Sigmoid colon (tissue), 7 donors: ENCODE results near the gene FKBP7. TPM values are rescaled to one million over a fixed set of nuclear protein-coding genes. Genes with fewer than 3 reads are reported as not detected.
"Not testable (repeated sequence)": the region's sequence is repeated elsewhere in the genome, so short reads cannot be mapped to it uniquely, and the experiment has no call there.

Source experiments
- DNase-seq: peaks from one replicate; pipeline ENCODE4 v3.0.0-alpha.2; 2019
- H3K27ac ChIP-seq, 4 donors: fragments of 200-600 bp; sonication (generic); one replicate each; pipeline ENCODE4 v1.5.1; 2016 to 2019; ENCODE audit warnings: mild to moderate bottlenecking in 1 of 4
- H3K27me3 ChIP-seq, 3 donors: fragments of 200-600 bp; sonication (generic); one replicate each; pipeline ENCODE4 v1.5.1; 2019; ENCODE audit warnings: mild to moderate bottlenecking in 1 of 3
- H3K36me3 ChIP-seq, 4 donors: fragments of 200-600 bp; sonication (generic); one replicate each; pipeline ENCODE4 v1.5.1; 2016 to 2019
- H3K4me1 ChIP-seq, 4 donors: fragments of 200-600 bp; sonication (generic); one replicate each; pipeline ENCODE4 v1.5.1; 2017 to 2019
- H3K4me3 ChIP-seq, 4 donors: fragments of 200-600 bp; sonication (generic); one replicate each; pipeline ENCODE4 v1.5.1; 2017 to 2019; ENCODE audit warnings: mild to moderate bottlenecking in 2 of 4, moderate library complexity in 1 of 4
- H3K9me3 ChIP-seq, 4 donors: fragments of 200-600 bp in 3 of 4; sonication (generic) in 3 of 4; one replicate each; pipeline versions ENCODE4 v1.5.1 to v1.6.1; 2013 to 2019
- EP300 ChIP-seq, 4 donors: sonication (generic); formaldehyde crosslinking; IDR thresholded peaks; one replicate each; pipeline ENCODE4 v1.6.1; 2017; ENCODE audit warnings: antibody characterized with exemption in 4 of 4
- POLR2A ChIP-seq, 2 donors: fragments of 450-650 bp; IDR thresholded peaks; one replicate each; pipeline ENCODE4 v1.6.1; 2016; ENCODE audit warnings: antibody characterized with exemption in 2 of 2, mild to moderate bottlenecking in 2 of 2, moderate library complexity in 2 of 2
- POLR2AphosphoS5 ChIP-seq, 4 donors: sonication (generic); formaldehyde crosslinking; IDR thresholded peaks; one replicate each; pipeline ENCODE4 v1.6.1; 2017; ENCODE audit warnings: antibody characterized with exemption in 4 of 4
- WGBS, 2 donors: extraction: QIAGEN DNeasy Blood & Tissue Kit; methylation state at CpG; one replicate each; pipeline ENCODE4 v1.1.7; 2013; 5-methylcytosine and 5-hydroxymethylcytosine counted together
- intact Hi-C: fragments of 100-400 bp; cut with DNase I; formaldehyde crosslinking; loops from one replicate; pipeline ENCODE4 v1.15.1; 2023
- polyA plus RNA-seq, 3 donors: library from polyadenylated mRNA; stranded (reverse); fragments of 200-250 nt; gene quantifications; one replicate each; pipeline ENCODE4 v1.2.3, GENCODE V29; 2013
- total RNA-seq, 4 donors: library from RNA; depleted of rRNA; stranded (reverse); fragments of >200 nt; gene quantifications; one replicate each; pipeline ENCODE4 v1.1.0, GENCODE V29; 2016
- TF ChIP-seq, protein P1 (sequence below), 4 experiments: fragments of 450-650 bp in 3 of 4; fragments of 200-600 bp in 1 of 4; IDR thresholded peaks; one replicate each; pipeline ENCODE4 v1.5.1; 2016 to 2019; ENCODE audit warnings: antibody characterized with exemption in 4 of 4, mild to moderate bottlenecking in 3 of 4, moderate library complexity in 2 of 4
- donor health status: healthy with polysubstance abuse.
- donor health status: Bipolar disorder and iron deficiency.
- donor health status: healthy.

The FKBP7 gene
- total and polyA plus RNA-seq, 7 donors, result 1.2 to 26.7 (median 19.9) TPM

DNA sequence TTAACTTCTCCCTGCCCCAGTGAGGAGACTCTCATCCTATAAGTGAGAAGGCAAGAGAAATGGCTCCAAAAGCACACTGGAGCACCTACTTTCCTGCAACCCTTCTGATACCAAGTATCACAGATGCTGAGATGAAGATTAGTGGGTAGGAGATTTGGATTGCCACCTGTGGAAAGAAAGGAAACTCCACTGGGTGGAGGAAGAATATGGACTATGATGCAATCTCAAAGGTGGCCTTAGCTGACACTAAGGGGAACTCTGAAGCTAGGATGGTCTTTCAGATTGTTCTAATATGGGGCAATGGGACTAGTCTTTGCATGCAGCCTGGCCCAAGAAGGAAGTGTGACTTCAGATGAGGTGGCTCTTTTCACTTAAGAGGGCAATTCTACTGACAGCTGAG is 49.1 kb downstream of the FKBP7 start:
- Histone ChIP-seq H3K27ac (no peak overlapping the region), H3K9me3 (peaks cover 0 to 6% (median 2%) of the 10 kb centered on the region in 4 donors), H3K36me3 (peaks cover 17 to 81% (median 22%) of the 10 kb centered on the region in 4 donors), H3K4me1 (no peaks in the 10 kb centered on the region), H3K27me3 (no peaks in the 10 kb centered on the region), H3K4me3 (no peak overlapping the region)
- TF ChIP-seq, protein P1, sequence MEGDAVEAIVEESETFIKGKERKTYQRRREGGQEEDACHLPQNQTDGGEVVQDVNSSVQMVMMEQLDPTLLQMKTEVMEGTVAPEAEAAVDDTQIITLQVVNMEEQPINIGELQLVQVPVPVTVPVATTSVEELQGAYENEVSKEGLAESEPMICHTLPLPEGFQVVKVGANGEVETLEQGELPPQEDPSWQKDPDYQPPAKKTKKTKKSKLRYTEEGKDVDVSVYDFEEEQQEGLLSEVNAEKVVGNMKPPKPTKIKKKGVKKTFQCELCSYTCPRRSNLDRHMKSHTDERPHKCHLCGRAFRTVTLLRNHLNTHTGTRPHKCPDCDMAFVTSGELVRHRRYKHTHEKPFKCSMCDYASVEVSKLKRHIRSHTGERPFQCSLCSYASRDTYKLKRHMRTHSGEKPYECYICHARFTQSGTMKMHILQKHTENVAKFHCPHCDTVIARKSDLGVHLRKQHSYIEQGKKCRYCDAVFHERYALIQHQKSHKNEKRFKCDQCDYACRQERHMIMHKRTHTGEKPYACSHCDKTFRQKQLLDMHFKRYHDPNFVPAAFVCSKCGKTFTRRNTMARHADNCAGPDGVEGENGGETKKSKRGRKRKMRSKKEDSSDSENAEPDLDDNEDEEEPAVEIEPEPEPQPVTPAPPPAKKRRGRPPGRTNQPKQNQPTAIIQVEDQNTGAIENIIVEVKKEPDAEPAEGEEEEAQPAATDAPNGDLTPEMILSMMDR (IDR thresholded peaks at IDR 0.05), result no peak
- TF ChIP-seq EP300 (IDR thresholded peaks at IDR 0.05) (no peak), POLR2AphosphoS5 (IDR thresholded peaks at IDR 0.05) (no peak)
- intact Hi-C loops, result no loop called here
- DNase-seq, result no peak

DNA sequence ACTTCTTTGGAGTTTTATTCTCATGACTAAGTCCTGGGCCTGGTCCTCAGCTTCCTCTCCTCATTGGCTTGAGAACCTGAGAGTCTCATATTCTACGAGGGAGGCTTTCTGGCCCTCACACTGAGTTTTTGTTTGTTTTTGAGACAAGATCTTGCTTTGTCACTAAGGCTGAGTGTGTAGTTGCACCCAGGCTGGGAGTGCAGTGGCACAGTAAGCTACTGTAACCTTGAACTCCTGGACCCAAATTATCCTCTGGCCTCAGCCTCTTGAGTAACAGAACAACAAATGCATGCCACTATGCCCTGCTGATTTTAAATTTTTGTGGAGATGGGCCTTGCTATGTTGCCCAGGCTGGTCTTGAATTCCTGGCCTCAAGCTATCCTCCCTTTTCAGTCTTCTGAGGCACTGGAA is 50.0 kb downstream of the FKBP7 start:
- Histone ChIP-seq H3K27me3 (no peaks in the 10 kb centered on the region), H3K27ac (no peak overlapping the region), H3K4me3 (no peak overlapping the region), H3K36me3 (peaks cover 9 to 72% (median 14%) of the 10 kb centered on the region in 4 donors), H3K4me1 (no peaks in the 10 kb centered on the region), H3K9me3 (peaks cover 0 to 6% (median 2%) of the 10 kb centered on the region in 4 donors)
- intact Hi-C loops, result no loop called here
- 90 to 93% methylated on average over 1 of the region's 1 CpG for WGBS, 2 donors
- DNase-seq, result no peak
- TF ChIP-seq POLR2AphosphoS5 (IDR thresholded peaks at IDR 0.05) (no peak), POLR2A (IDR thresholded peaks at IDR 0.05) (no peak), EP300 (IDR thresholded peaks at IDR 0.05) (no peak)
- TF ChIP-seq, protein P1 (IDR thresholded peaks at IDR 0.05), result no peak

DNA sequence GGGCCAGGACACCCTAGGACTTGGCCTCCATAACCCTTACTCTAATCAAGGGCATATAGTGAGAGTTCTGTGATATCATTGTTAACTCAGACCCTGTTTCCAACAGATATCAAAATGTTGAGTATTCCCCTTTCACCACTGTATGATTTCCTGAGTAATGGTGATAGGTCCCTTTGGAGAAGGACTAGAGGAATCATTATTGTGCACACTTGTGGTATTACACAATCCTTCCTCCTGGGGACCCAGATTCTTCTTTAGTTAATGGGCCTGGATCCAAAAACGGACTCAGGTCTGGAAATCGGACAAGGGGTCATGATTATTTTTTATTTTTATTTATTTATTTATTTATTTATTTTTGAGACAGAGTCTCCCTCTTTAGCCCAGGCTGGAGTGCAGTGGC is 50.9 kb downstream of the FKBP7 start:
- peaks cover 5 to 62% (median 13%) of the 10 kb centered on the region in 4 donors for H3K36me3 ChIP-seq
- WGBS, 2 donors, result 91 to 96% methylated on average over 2 of the region's 2 CpGs

DNA sequence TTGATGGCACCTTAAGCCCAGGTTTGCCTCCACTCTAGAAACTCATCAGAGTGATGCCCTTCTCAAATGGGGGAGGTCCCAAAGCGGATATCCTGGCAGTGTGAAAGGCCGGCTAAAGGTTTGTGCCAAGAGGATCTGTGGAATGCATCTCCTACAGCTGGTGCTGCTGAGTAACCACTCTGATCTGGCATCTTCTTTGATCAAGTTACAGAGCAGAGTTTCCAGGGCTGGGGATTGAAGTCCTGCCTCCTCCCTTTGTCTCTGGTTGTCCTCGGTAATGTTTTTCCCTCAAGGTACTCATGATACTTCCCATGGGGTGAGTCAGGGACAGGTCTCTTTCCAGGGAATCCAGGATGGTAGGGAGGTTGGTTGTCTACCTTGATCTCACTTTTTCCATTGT is 52.0 kb downstream of the FKBP7 start:
- no peak for DNase-seq
- TF ChIP-seq EP300 (IDR thresholded peaks at IDR 0.05) (no peak), POLR2AphosphoS5 (IDR thresholded peaks at IDR 0.05) (no peak), POLR2A (IDR thresholded peaks at IDR 0.05) (no peak)
- TF ChIP-seq, protein P1 (IDR thresholded peaks at IDR 0.05), result no peak
- intact Hi-C loops, result no loop called here
- Histone ChIP-seq H3K36me3 (peaks cover 0 to 52% (median 4%) of the 10 kb centered on the region in 4 donors), H3K27me3 (no peaks in the 10 kb centered on the region), H3K27ac (no peak overlapping the region), H3K4me3 (no peak overlapping the region), H3K9me3 (peaks cover 0 to 6% (median 2%) of the 10 kb centered on the region in 4 donors), H3K4me1 (no peaks in the 10 kb centered on the region)
- WGBS, 2 donors, result 95 to 96% methylated on average over 3 of the region's 3 CpGs

More for the DNA sequence above, 50.9 kb downstream of the FKBP7 start:
- DNase-seq, result no peak
- TF ChIP-seq POLR2AphosphoS5 (IDR thresholded peaks at IDR 0.05), result no peak
- no peak for TF ChIP-seq POLR2A (IDR thresholded peaks at IDR 0.05)
- TF ChIP-seq, protein P1 (IDR thresholded peaks at IDR 0.05), result no peak
- no peak for TF ChIP-seq EP300 (IDR thresholded peaks at IDR 0.05)
- Histone ChIP-seq H3K27me3 (no peaks in the 10 kb centered on the region), H3K9me3 (peaks cover 0 to 6% (median 2%) of the 10 kb centered on the region in 4 donors), H3K4me3 (no peak overlapping the region), H3K27ac (no peak overlapping the region), H3K4me1 (no peaks in the 10 kb centered on the region)
- intact Hi-C loops, result no loop called here

DNA sequence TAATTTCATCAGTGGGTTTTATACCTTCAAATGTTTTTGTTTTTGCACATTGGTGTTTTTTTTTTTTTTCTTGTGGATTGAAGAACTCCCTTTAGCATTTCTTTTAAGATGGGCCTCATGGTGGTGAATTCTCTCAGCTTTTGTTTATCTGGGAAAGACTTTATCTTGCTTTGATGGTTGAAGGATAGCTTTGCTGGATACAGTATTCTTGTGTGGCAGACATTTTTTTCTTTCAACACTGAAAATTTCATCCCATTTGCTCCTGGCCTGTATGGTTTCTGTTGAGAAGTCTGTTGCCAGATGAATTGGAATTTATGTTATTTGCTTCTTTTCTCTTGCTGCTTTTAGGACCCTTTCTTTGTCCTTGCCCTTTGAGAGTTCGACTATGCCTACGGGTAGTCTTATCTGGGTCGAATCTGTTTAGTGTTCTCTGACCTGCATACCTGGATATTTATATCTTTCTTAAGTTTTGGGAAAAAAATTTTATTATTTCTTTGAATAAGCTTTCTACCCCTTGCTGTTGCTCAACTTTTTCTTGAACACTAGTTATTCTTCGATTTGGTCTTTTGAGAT is 53.1 kb downstream of the FKBP7 start:
- no peaks in the 10 kb centered on the region for H3K4me1 ChIP-seq
- 96 to 97% methylated on average over 4 of the region's 4 CpGs for WGBS, 2 donors
- DNase-seq, result no peak
- no peak for TF ChIP-seq POLR2A (IDR thresholded peaks at IDR 0.05)
- no peak for TF ChIP-seq EP300 (IDR thresholded peaks at IDR 0.05)
- TF ChIP-seq, protein P1 (IDR thresholded peaks at IDR 0.05), result no peak
- no peak for TF ChIP-seq POLR2AphosphoS5 (IDR thresholded peaks at IDR 0.05)
- peaks cover 0 to 41% (median 2%) of the 10 kb centered on the region in 4 donors for H3K36me3 ChIP-seq
- H3K27ac ChIP-seq, result no peak overlapping the region
- H3K4me3 ChIP-seq, result no peak overlapping the region
- peaks cover 0 to 6% (median 2%) of the 10 kb centered on the region in 4 donors for H3K9me3 ChIP-seq
- H3K27me3 ChIP-seq, result no peaks in the 10 kb centered on the region
- intact Hi-C loops, result no loop called here

DNA sequence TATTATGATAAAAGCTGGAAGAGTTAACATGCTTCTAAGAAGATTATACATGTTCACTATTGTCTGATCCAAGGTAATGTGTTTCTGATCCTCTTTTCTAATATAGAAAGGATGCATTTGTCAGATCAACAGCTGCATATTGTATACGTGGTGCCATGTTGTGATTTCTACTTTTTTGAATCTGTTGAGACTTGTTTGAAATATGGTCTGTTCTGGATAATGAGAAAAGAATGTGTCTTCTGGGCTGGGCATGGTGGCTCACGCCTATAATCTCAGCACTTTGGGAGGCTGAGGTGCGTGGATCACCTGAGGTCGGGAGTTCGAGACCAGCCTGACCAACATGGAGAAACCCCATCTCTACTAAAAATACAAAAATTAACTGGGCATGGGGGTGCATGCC is 54.7 kb downstream of the FKBP7 start:
- H3K27ac ChIP-seq, H3K4me3 ChIP-seq, intact Hi-C loops, DNase-seq, H3K9me3 ChIP-seq, H3K27me3 ChIP-seq, H3K4me1 ChIP-seq: not testable (repeated sequence)
- WGBS, 2 donors, result 95% methylated on average over 5 of the region's 5 CpGs
- H3K36me3 ChIP-seq, result peaks cover 0 to 25% (median 2%) of the 10 kb centered on the region in 4 donors
